ENCODE data around the gene CHRD.

CHRD gene

DNA sequence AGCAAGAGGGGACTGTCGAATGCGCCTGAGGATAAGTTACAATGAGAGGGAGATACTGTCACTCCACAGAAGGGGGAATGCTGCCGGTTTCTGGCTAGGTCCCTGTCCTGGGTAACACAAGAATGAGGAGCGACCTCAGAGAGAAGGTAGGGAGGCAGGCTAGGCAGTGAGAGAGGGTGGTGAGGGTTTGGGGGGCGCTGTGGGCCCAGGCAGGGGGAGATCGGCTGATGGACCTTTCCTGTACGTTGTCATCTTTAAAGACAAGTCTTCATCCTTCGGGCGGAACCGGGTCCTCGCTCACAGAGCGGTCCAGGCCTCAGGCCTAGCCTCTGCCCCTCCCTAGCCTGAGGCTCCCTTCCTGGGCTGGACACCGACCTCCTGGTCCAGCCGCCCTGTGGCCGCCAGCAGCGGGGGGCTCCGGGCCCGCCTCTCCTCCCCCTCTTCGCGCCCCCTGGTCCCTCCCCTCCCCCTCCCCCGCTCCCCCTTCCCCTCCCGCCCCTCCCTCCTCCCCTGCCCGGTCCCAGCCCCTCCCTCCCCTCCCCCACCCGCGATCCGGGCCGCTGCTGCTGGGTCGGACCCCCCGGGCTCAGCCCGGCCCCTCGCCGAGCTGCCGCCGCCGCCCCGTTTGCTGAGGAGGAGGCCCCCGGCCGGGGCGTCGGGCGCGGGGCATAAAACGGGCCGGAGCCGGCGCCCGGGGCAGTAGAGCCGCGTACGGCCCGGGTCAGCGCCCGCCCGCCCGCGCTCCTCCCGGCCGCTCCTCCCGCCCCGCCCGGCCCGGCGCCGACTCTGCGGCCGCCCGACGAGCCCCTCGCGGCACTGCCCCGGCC, at the start of gene CHRD:
Gene CHRD, plus strand, starts transcription at position 697 of the 827 bp plus-strand sequence. CDS start 265 bp downstream, outside the sequence.
- intact Hi-C loops (cut with micrococcal nuclease), result no loop called here
- H3K27ac Mint-ChIP-seq, result no peak within 1 kb of the TSS
- peaks cover 25% of the 10 kb centered on the region for H3K4me1 Mint-ChIP-seq (ENCODE audit: low read depth)

DNA sequence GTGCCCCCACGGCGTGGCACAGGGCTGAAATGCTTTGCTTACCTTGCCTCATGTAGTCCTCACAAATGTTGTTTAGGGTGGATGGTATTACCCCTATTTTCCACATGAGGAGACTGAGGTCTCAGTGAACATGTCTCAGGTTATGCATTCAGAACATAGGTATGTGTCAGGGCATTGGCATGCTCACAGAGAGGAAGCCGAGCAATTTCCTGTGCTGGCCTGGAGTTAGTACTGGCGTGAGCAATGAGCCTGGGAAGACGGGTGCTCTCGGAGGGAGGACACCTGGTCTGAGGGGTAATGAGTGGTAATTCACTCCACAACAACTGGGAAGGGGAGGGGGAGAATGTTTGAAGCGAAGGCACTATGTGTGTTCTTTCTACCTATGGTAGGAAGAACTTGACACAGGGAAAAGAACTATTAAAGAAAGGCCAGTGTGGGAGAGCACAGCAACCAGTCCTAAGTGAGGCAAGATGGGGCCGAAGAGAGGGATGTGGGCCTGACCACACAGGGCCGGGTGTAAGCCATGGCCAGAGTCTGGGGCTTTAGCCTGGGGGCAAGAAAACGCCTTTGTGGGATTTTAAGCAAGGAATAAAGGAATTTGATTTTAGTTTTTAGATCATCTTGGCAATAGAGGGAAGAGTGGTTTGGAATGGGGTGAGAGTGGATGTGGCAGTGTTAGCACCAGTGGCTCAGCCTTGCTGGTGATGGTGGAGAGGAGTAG, 47.3 kb upstream of the CHRD start:
- Mint-ChIP-seq H3K9me3 (no peaks in the 10 kb centered on the region), H3K4me3 (no peak overlapping the region), H3K27me3 (no peaks in the 10 kb centered on the region), H3K27ac (peak overlapping the region; percentile 90), H3K36me3 (ENCODE audit: low read depth) (peaks cover 83% of the 10 kb centered on the region), H3K4me1 (ENCODE audit: low read depth) (peaks cover 38% of the 10 kb centered on the region)
- intact Hi-C loops (cut with micrococcal nuclease), result no loop called here

More for the DNA sequence above, at the start of gene CHRD:
- H3K27me3 Mint-ChIP-seq, result peaks cover 86% of the 10 kb centered on the region
- H3K9me3 Mint-ChIP-seq, result no peaks in the 10 kb centered on the region
- peak within 1 kb of the TSS; percentile 68 for H3K4me3 Mint-ChIP-seq
- H3K36me3 Mint-ChIP-seq (ENCODE audit: low read depth), result no peaks in the 10 kb centered on the region

- no peak overlapping the region for H3K4me3 Mint-ChIP-seq
- no peaks in the 10 kb centered on the region for H3K9me3 Mint-ChIP-seq
- H3K27ac Mint-ChIP-seq, result peak overlapping the region; percentile 90
- H3K4me1 Mint-ChIP-seq (ENCODE audit: low read depth), result peaks cover 45% of the 10 kb centered on the region
- no peaks in the 10 kb centered on the region for H3K27me3 Mint-ChIP-seq
- peaks cover 83% of the 10 kb centered on the region for H3K36me3 Mint-ChIP-seq (ENCODE audit: low read depth)
- intact Hi-C loops (cut with micrococcal nuclease), result no loop called here
These were observed 46.7 kb upstream of the CHRD start for GRCh38 chr3:184333190-184333589.

DNA sequence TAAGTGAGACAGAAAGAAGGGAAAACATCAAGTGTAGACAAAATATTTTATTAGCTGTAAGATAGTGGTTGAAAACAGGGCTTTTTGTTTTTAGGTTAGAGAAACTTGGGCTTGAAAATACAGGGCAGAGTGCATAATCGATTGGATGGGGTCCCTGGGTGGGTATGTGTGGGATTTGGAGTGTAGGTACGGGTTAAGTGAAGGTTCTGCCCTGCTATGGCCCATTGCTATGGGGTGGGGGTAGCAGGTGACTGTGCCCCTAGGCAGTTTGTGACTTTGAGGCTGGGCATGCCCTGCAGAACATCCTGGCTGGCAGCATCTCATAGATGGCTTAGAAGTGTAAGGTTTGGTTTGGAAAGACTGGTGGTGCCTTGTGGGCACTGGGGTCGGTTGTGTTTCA, 46.2 kb upstream of the CHRD start:
- intact Hi-C loops (cut with micrococcal nuclease), result loop anchor here (2.0 kb wide), 1 partner anchor 15 kb away; no protein-coding TSS in a partner anchor
- Mint-ChIP-seq H3K27me3 (no peaks in the 10 kb centered on the region), H3K9me3 (no peaks in the 10 kb centered on the region), H3K36me3 (ENCODE audit: low read depth) (peaks cover 80% of the 10 kb centered on the region), H3K4me3 (no peak overlapping the region), H3K27ac (peak overlapping the region; percentile 90), H3K4me1 (ENCODE audit: low read depth) (peaks cover 50% of the 10 kb centered on the region)

- no peak overlapping the region for H3K4me3 Mint-ChIP-seq
These were observed 45.2 kb upstream of the CHRD start for GRCh38 chr3:184334470-184335158.

DNA sequence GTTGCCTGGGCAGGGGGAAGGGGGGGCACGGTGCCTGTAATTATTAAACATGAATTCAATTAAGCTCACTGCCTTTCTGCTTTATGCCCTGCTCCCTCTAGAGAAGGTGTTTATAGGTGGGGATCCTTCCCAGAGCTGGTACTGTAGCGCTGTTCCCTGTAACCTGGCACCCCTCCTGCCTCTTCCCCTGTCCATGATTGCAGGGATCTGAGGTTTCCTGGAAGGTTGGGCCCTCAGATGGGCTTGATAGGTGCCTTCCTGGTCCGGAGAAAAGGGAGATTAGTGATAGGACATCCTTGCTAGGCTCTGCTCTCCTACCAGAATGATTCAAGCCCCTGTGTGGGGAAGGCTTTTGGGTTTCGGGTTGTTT, 44.6 kb upstream of the CHRD start:
- Mint-ChIP-seq H3K27ac (peak overlapping the region; percentile 90), H3K4me3 (peak overlapping the region; percentile 82), H3K27me3 (no peaks in the 10 kb centered on the region), H3K4me1 (ENCODE audit: low read depth) (peaks cover 64% of the 10 kb centered on the region), H3K9me3 (no peaks in the 10 kb centered on the region), H3K36me3 (ENCODE audit: low read depth) (peaks cover 72% of the 10 kb centered on the region)
- intact Hi-C loops (cut with micrococcal nuclease), result loop anchor here (2.0 kb wide), 1 partner anchor 16 kb away; no protein-coding TSS in a partner anchor

More at GRCh38 chr3:184334470-184335158, 45.2 kb upstream of the CHRD start:
- intact Hi-C loops (cut with micrococcal nuclease), result loop anchor here (2.0 kb wide), 1 partner anchor 16 kb away; no protein-coding TSS in a partner anchor
- H3K4me1 Mint-ChIP-seq (ENCODE audit: low read depth), result peaks cover 59% of the 10 kb centered on the region
- peak overlapping the region; percentile 90 for H3K27ac Mint-ChIP-seq
- H3K9me3 Mint-ChIP-seq, result no peaks in the 10 kb centered on the region
- no peaks in the 10 kb centered on the region for H3K27me3 Mint-ChIP-seq
- H3K36me3 Mint-ChIP-seq (ENCODE audit: low read depth), result peaks cover 78% of the 10 kb centered on the region

DNA sequence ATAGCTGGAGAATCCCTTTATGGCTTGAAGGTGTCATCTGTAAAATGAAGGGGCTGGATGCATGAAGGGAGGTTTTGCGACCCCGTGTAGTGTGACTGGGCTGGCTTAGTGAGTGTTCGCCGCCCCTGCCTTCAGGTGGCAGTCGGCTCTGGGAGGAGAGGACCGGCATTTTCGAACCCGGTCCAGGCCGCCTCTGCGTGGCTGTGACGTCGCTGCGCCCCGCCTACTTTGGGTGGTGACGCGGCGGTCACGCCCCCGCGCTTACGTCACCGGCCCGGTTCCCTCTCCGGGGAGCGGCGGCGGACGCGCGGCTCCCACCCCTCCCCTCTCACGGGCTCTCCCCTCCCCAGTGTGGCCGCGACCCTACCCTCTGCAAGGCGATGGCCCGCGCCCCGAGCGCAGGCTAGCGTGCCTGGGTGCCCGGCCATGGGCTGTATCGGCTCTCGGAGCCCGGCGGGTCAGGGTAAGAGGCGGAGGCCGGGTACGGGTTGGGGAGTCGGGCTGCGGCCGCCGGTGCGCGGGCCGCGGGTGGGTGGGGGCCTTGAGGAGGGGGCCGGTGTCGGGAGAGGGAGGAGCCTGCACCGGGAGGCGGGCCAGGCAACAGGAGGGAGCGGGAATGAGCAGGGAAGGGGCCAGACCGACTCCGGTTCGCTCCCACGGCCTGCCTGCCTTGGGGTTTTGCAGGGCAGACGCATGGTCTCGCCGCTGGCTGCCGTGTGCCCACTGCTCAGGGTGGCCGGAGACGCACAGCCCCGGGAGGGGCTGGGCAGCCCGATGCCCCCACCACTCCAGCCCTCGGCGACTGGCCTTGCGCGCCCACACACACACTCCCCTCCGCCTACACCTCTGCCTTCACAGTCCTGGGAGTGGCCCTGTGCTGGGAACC, 44.0 kb upstream of the CHRD start:
- peaks cover 70% of the 10 kb centered on the region for H3K4me1 Mint-ChIP-seq (ENCODE audit: low read depth)
- intact Hi-C loops (cut with micrococcal nuclease), result loop anchor here (2.0 kb wide), 1 partner anchor 17 kb away; no protein-coding TSS in a partner anchor
- H3K27ac Mint-ChIP-seq, result peak overlapping the region; percentile 90
- peak overlapping the region; percentile 82 for H3K4me3 Mint-ChIP-seq
- no peaks in the 10 kb centered on the region for H3K27me3 Mint-ChIP-seq
- peaks cover 71% of the 10 kb centered on the region for H3K36me3 Mint-ChIP-seq (ENCODE audit: low read depth)
- H3K9me3 Mint-ChIP-seq, result no peaks in the 10 kb centered on the region

GRCh38 chr3:184336547-184337398, 43.1 kb upstream of the CHRD start:
- no peaks in the 10 kb centered on the region for H3K27me3 Mint-ChIP-seq
- peak overlapping the region; percentile 90 for H3K27ac Mint-ChIP-seq
- no peaks in the 10 kb centered on the region for H3K9me3 Mint-ChIP-seq
- peak overlapping the region; percentile 82 for H3K4me3 Mint-ChIP-seq
- H3K36me3 Mint-ChIP-seq (ENCODE audit: low read depth), result peaks cover 71% of the 10 kb centered on the region
- peaks cover 77% of the 10 kb centered on the region for H3K4me1 Mint-ChIP-seq (ENCODE audit: low read depth)
- intact Hi-C loops (cut with micrococcal nuclease), result no loop called here

GRCh38 chr3:184337399-184337714, 42.5 kb upstream of the CHRD start, which contains the start of gene FAM131A:
FAM131A (plus strand) TSS chr3:184337600; CDS start chr3:184337631, 31 bp downstream.
- H3K27ac Mint-ChIP-seq, result peak within 1 kb of the TSS; percentile 90
- H3K9me3 Mint-ChIP-seq, result no peaks in the 10 kb centered on the region
- peaks cover 76% of the 10 kb centered on the region for H3K4me1 Mint-ChIP-seq (ENCODE audit: low read depth)
- H3K36me3 Mint-ChIP-seq (ENCODE audit: low read depth), result peaks cover 71% of the 10 kb centered on the region
- H3K27me3 Mint-ChIP-seq, result no peaks in the 10 kb centered on the region
- H3K4me3 Mint-ChIP-seq, result peak within 1 kb of the TSS; percentile 82
- intact Hi-C loops (cut with micrococcal nuclease), result no loop called here

- Mint-ChIP-seq H3K36me3 (ENCODE audit: low read depth) (peaks cover 71% of the 10 kb centered on the region), H3K27ac (peak overlapping the region; percentile 90), H3K4me1 (ENCODE audit: low read depth) (peaks cover 69% of the 10 kb centered on the region), H3K4me3 (peak overlapping the region; percentile 82), H3K9me3 (no peaks in the 10 kb centered on the region), H3K27me3 (no peaks in the 10 kb centered on the region)
- intact Hi-C loops (cut with micrococcal nuclease), result no loop called here
These were observed 41.9 kb upstream of the CHRD start for GRCh38 chr3:184337981-184338380.

DNA sequence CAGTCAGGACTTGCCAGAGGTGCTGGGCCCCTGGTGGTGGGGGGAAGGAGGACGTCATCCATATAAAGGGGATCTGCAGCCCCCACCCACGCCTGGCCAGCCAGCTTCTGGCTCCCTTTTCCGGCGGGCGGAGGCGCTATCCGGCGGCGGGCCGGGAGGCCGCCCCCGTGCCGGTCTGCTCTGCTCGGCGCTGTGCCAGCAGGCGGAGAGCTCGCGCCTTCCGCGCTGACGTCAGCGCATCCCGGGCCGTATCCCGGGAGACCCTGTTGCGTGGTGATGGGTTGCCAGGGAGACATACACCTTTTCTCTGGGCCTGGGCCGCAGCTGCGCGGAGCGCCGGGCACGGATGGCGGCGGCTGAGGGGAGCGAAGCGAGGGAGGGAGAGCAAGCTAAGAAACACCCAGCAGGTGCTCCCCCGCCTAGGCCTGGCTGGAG, 41.3 kb upstream of the CHRD start:
- peak overlapping the region; percentile 82 for H3K4me3 Mint-ChIP-seq
- intact Hi-C loops (cut with micrococcal nuclease), result no loop called here

GRCh38 chr3:184339001-184339400, 40.9 kb upstream of the CHRD start:
- Mint-ChIP-seq H3K4me3 (peak overlapping the region; percentile 35), H3K4me1 (ENCODE audit: low read depth) (peaks cover 59% of the 10 kb centered on the region), H3K36me3 (ENCODE audit: low read depth) (peaks cover 71% of the 10 kb centered on the region), H3K27me3 (no peaks in the 10 kb centered on the region), H3K9me3 (no peaks in the 10 kb centered on the region), H3K27ac (no peak overlapping the region)
- intact Hi-C loops (cut with micrococcal nuclease), result no loop called here

More for the DNA sequence above, 41.3 kb upstream of the CHRD start:
- peak overlapping the region; percentile 90 for H3K27ac Mint-ChIP-seq
- H3K4me1 Mint-ChIP-seq (ENCODE audit: low read depth), result peaks cover 64% of the 10 kb centered on the region
- H3K27me3 Mint-ChIP-seq, result no peaks in the 10 kb centered on the region
- peaks cover 71% of the 10 kb centered on the region for H3K36me3 Mint-ChIP-seq (ENCODE audit: low read depth)
- H3K9me3 Mint-ChIP-seq, result no peaks in the 10 kb centered on the region

All from dendritic cell treated with granulocyte-macrophage colony-stimulating factor and Interleukin-4, amounts not matched to agents 40 ng/mL and 50 ng/mL, for 4 days (primary cell).